SH-SY5Y (cell line): ENCODE data around the gene ATG14.

Source experiments
- GATA2 ChIP-seq: IDR thresholded peaks from 2 replicates; pipeline ENCODE4 v1.6.1; 2011; ENCODE audit warnings: mild to moderate bottlenecking, low read depth, low read length
- GATA3 ChIP-seq: IDR thresholded peaks from 2 replicates; pipeline ENCODE4 v1.6.1; 2011; ENCODE audit warnings: low read depth, mild to moderate bottlenecking, low read length, moderate library complexity

GRCh38 chr14:55449116-55449515, 37.5 kb upstream of the ATG14 start:
- TF ChIP-seq GATA2 (no peak), GATA3 (no peak)
